ENCODE data around the gene EIF4EBP2. TPM values are rescaled to one million over a fixed set of nuclear protein-coding genes. Genes with fewer than 3 reads are reported as not detected.

Gene EIF4EBP2
- total RNA-seq, 1 donor from 2014 or later = 41.1 TPM

GRCh38 chr10:70418713-70419112, 14.8 kb downstream of the EIF4EBP2 start:
- no peak for TF ChIP-seq CTCF (IDR thresholded peaks at IDR 0.05)
- Mint-ChIP-seq H3K36me3 (ENCODE audit: unreplicated experiment) (peaks cover 36% of the 10 kb centered on the region), H3K27ac (ENCODE audit: unreplicated experiment) (no peak overlapping the region), H3K27me3 (ENCODE audit: unreplicated experiment) (no peaks in the 10 kb centered on the region), H3K4me3 (ENCODE audit: unreplicated experiment) (no peak overlapping the region), H3K4me1 (ENCODE audit: unreplicated experiment) (peaks cover 19% of the 10 kb centered on the region), H3K9me3 (ENCODE audit: unreplicated experiment) (no peaks in the 10 kb centered on the region)
- DNase-seq (ENCODE audit: extremely low spot score, unreplicated experiment) = no peak

GRCh38 chr10:70424320-70424719, 20.4 kb downstream of the EIF4EBP2 start:
- H3K4me3 Mint-ChIP-seq (ENCODE audit: unreplicated experiment) = no peak overlapping the region
- peaks cover 60% of the 10 kb centered on the region for H3K36me3 Mint-ChIP-seq (ENCODE audit: unreplicated experiment)
- DNase-seq (ENCODE audit: extremely low spot score, unreplicated experiment) = no peak
- peaks cover 9% of the 10 kb centered on the region for H3K4me1 Mint-ChIP-seq (ENCODE audit: unreplicated experiment)
- H3K27me3 Mint-ChIP-seq (ENCODE audit: unreplicated experiment) = no peaks in the 10 kb centered on the region
- H3K9me3 Mint-ChIP-seq (ENCODE audit: unreplicated experiment) = no peaks in the 10 kb centered on the region
- TF ChIP-seq CTCF (IDR thresholded peaks at IDR 0.05) = no peak
- no peak overlapping the region for H3K27ac Mint-ChIP-seq (ENCODE audit: unreplicated experiment)

- no peaks in the 10 kb centered on the region for H3K9me3 Mint-ChIP-seq (ENCODE audit: unreplicated experiment)
- H3K27me3 Mint-ChIP-seq (ENCODE audit: unreplicated experiment) = no peaks in the 10 kb centered on the region
- peaks cover 56% of the 10 kb centered on the region for H3K36me3 Mint-ChIP-seq (ENCODE audit: unreplicated experiment)
- no peak overlapping the region for H3K27ac Mint-ChIP-seq (ENCODE audit: unreplicated experiment)
- no peak for DNase-seq (ENCODE audit: extremely low spot score, unreplicated experiment)
- no peak for TF ChIP-seq CTCF (IDR thresholded peaks at IDR 0.05)
- H3K4me3 Mint-ChIP-seq (ENCODE audit: unreplicated experiment) = no peak overlapping the region
- peaks cover 9% of the 10 kb centered on the region for H3K4me1 Mint-ChIP-seq (ENCODE audit: unreplicated experiment)
These were observed 21.2 kb downstream of the EIF4EBP2 start for GRCh38 chr10:70425096-70425495.

GRCh38 chr10:70426823-70427222, 22.9 kb downstream of the EIF4EBP2 start:
- Mint-ChIP-seq H3K36me3 (ENCODE audit: unreplicated experiment) (peaks cover 46% of the 10 kb centered on the region), H3K27ac (ENCODE audit: unreplicated experiment) (no peak overlapping the region), H3K4me3 (ENCODE audit: unreplicated experiment) (no peak overlapping the region), H3K27me3 (ENCODE audit: unreplicated experiment) (no peaks in the 10 kb centered on the region), H3K4me1 (ENCODE audit: unreplicated experiment) (peaks cover 9% of the 10 kb centered on the region), H3K9me3 (ENCODE audit: unreplicated experiment) (no peaks in the 10 kb centered on the region)
- no peak for DNase-seq (ENCODE audit: extremely low spot score, unreplicated experiment)
- no peak for TF ChIP-seq CTCF (IDR thresholded peaks at IDR 0.05)

- no peaks in the 10 kb centered on the region for H3K4me1 Mint-ChIP-seq (ENCODE audit: unreplicated experiment)
- no peak for TF ChIP-seq CTCF (IDR thresholded peaks at IDR 0.05)
- peaks cover 10% of the 10 kb centered on the region for H3K36me3 Mint-ChIP-seq (ENCODE audit: unreplicated experiment)
- no peaks in the 10 kb centered on the region for H3K27me3 Mint-ChIP-seq (ENCODE audit: unreplicated experiment)
- H3K9me3 Mint-ChIP-seq (ENCODE audit: unreplicated experiment) = no peaks in the 10 kb centered on the region
- no peak overlapping the region for H3K4me3 Mint-ChIP-seq (ENCODE audit: unreplicated experiment)
- no peak for DNase-seq (ENCODE audit: extremely low spot score, unreplicated experiment)
- H3K27ac Mint-ChIP-seq (ENCODE audit: unreplicated experiment) = no peak overlapping the region
These were observed 26.8 kb downstream of the EIF4EBP2 start for GRCh38 chr10:70430493-70431445.

Data from osteocyte (in vitro differentiated cells).